GM15510 (cell line): ENCODE measurements around the gene OLA1.

ENCODE experiments used
- POLR2A ChIP-seq: IDR thresholded peaks from 3 replicates; pipeline ENCODE4 v1.6.1; 2011; ENCODE audit warnings: borderline replicate concordance; ENCODE audit not compliant: insufficient read length; ENCODE audit errors: extremely low read depth

OLA1 gene

DNA sequence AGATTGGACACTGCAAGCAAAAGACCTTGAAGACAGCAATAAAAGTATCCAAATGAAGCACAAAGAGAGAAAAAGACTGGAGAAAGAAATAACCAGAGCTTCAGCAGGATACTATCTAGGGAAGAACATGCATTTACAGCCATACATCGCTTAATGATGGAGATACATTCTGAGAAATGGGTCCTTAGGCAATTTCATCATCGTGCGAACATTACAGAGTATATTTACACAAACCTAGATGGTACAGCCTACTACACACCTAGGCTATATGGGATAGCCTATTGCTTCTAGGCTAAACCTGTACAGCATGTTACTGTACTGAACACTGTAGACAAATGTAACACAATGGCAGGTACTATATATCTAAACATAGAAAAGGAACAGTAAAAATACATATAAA lies 11.9 kb downstream of the OLA1 start:
- TF ChIP-seq POLR2A = no peak

GRCh38 chr2:174235680-174236079 lies 12.7 kb downstream of the OLA1 start:
- TF ChIP-seq POLR2A = no peak

DNA sequence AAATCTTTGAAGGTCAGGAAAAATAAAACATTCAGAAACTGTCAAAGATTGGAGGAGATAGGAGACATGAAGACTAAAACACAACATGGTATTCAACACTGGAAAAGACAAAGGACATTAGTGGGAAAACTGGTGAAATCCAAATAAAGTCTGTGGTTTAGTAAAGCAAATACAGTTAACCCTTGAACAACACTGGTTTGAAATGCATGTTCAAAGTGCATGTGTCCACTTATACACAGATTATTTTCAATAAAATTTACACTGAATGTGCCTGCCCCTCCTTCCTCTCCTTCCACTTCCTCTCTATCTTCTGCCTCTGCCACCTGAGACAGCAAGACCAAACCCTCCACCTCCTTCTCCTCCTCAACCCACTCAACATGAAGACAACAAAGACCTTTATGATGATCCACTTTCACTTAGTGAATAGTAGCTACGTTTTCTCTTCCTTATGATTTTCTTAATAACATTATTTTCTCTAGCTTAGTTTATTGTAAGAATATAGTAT lies 14.5 kb downstream of the OLA1 start:
- TF ChIP-seq POLR2A = no peak

- no peak for TF ChIP-seq POLR2A
Observed at GRCh38 chr2:174227748-174228147, 20.6 kb downstream of the OLA1 start.

DNA sequence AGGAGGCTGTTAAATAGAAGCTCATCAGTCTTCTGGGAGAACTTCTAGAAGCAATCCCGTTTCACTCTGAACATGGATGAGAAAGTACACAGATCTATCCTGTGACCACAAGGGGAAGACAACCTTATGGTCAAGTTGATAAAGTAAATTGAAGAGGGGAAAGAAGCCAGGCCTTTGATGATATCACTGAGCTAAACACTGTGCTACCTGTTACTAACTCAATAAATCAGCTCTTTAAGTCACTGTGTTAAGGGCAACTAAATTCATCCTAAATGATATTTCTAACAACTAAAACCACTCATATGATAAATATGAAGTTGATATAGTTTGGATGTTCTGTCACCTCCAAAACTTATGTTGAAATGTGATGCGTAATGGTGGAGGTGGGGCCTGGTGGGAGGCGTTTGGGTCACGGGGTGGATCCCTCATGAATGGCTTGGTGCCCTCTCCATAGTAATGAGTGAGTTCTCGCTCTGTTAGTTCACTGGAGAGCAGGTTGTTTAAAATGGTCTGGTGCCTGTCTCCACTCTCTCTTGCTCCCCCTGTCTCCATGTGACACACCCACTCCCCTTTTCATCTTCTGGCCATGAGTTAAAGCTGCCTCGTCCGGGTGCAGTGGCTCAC lies 23.6 kb downstream of the OLA1 start:
- no peak for TF ChIP-seq POLR2A

DNA sequence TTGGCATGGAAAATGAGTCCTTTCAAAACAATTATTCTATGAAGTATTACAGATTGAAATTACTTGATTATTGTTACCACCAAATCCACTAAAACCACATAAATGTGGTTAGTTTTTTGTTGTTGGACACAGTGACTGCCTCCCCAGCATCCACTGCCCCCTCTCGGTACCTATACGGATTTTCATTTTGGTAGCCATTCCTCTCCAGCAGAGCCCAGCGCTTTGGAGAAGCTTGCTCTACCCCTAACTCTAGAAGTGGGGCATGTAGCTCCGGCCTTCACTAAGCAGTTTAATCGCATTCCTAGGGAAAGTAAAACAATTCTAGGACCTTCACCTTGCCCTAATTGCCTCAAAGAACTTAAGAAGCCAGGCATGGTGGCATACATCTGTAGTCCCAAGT lies 24.2 kb downstream of the OLA1 start:
- TF ChIP-seq POLR2A = no peak

GRCh38 chr2:174223388-174223787 lies 24.9 kb downstream of the OLA1 start:
- no peak for TF ChIP-seq POLR2A

- no peak for TF ChIP-seq POLR2A
Observed at GRCh38 chr2:174222154-174222553, 26.2 kb downstream of the OLA1 start.

DNA sequence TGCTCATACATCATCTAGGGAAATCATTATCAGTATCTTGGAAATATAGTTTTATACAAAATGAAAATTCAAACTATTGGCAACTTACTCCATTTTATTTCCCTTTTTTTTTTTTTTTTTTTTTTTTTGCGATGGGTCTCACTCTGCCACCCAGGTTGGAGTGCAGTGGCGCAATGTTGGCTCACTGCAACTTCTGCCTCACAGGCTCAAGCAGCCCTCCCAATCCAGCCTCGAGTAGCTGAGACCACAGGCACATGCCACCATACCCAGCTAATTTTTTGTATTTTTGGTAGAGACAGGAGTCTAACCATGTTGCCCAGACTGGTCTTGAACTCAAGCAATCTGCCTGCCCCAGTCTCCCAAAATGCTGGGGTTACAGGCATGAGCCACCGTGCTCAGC lies 29.0 kb downstream of the OLA1 start:
- no peak for TF ChIP-seq POLR2A

DNA sequence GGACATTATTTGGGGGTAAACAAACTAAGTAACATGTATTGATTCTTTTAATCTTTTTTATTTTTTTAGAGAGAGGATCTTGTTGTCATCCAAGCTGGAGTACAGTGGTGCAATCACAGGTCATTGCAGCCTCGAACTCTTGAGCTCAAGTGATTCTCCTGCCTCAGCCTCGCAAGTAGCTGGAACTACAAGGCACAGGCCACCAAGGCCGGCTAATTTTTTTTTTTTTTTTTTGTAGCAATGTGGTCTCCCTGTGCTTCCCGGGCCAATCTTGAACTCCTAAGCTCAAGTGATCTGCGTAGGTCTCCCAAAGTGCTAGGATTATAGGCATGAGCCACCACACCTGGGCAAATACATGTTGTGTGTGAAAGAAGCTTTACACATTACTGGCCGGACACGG lies 29.6 kb downstream of the OLA1 start:
- TF ChIP-seq POLR2A = no peak

GRCh38 chr2:174217869-174218268 lies 30.5 kb downstream of the OLA1 start:
- no peak for TF ChIP-seq POLR2A

- TF ChIP-seq POLR2A = no peak
Observed at GRCh38 chr2:174211954-174212353, 36.4 kb downstream of the OLA1 start.

DNA sequence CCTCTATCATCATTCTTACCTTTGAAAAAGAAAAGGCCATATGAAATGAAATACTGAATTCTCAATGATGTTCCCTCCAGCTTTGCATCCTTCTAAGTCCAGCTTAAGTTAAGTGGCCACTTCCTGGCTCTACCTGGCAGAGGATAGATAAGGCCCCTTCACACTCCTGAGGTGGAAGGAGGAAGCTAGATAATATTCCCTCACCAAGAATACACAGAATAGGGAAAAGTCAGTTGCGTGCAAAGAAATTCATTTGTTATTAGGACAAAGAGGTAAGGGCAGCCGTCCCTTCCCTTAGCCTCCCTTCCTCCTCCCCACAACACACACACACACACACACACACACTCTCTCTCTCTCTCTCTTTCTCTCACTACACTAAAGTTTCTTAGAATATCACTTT lies 37.5 kb downstream of the OLA1 start:
- no peak for TF ChIP-seq POLR2A

DNA sequence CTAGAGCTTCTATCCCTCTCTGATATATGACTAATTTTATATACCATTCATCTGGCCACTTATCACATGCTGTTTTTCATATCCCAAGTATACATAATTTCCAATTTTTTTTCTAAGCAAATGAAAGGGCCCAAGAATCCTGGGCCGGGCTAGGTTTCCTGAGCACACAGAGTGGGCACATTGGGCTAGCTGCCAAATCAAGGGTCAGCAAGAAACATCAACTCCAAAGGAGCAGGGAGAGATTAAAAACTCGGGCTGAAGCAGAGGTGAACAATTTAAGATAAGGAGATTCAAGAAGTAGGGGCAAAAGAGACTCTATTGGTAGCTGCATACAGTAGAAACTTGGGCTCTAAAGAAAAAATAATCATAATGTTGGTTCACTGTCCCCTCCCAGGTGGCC lies 39.0 kb downstream of the OLA1 start:
- no peak for TF ChIP-seq POLR2A

DNA sequence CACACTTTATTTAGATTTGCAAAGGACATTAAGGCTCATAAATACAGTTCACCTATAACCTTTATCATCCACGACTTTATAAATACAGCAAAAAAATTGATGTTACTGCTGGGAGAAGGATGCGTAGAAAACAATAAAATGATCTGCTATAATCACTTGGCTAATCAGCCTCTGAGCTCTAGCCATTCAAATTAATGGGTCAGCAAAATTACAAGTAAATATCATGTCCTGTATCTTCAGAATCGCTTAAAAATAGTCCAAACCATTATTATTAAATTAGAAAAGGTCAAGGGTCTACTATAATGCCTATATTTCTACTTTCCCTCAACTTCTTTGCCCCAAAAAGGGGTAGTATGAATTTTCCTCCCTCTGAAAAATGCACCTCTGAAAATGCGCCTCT lies 40.3 kb downstream of the OLA1 start:
- no peak for TF ChIP-seq POLR2A

DNA sequence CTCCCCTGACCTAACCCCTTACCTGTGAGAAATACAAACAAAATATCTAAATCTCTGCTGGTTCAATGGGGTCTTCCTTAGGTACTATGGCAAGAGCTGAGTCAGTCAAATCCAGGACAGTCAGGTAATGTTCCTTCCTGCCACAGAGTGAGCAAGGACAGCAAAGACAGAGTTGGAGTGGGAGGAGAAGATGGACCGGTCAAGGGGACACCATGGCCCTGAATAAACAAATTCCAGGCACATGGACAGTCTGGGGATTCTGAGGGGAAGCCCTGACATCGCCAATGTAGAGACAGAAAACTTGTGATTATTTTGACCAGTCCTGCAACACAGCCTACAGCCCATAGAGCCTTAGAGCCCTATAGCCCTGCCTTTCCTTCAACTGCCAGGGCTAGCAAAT lies 42.8 kb downstream of the OLA1 start:
- TF ChIP-seq POLR2A = no peak

- no peak for TF ChIP-seq POLR2A
Observed at GRCh38 chr2:174202188-174202587, 46.1 kb downstream of the OLA1 start.
